Type B pancreatic cell (in vitro differentiated cells): ENCODE results near the gene CELA2B. TPM values are rescaled to one million over a fixed set of nuclear protein-coding genes. Genes with fewer than 3 reads are reported as not detected.
"Not testable (repeated sequence)": the region's sequence is repeated elsewhere in the genome, so short reads cannot be mapped to it uniquely, and the experiment has no call there.

Source experiments
- DNase-seq: peaks from one replicate; pipeline ENCODE4 v3.0.0; 2021; ENCODE audit warnings: mixed read lengths; ENCODE audit not compliant: unreplicated experiment; ENCODE audit errors: extremely low spot score
- H3K27ac Mint-ChIP-seq: 2 replicates; pipeline ENCODE4 v1.8.0; 2021; ENCODE audit warnings: mild to moderate bottlenecking, mixed read lengths
- H3K27me3 Mint-ChIP-seq: 2 replicates; pipeline ENCODE4 v1.8.0; 2021; ENCODE audit warnings: mixed read lengths
- H3K36me3 Mint-ChIP-seq: 2 replicates; pipeline ENCODE4 v1.8.0; 2021; ENCODE audit warnings: mixed read lengths
- H3K4me1 Mint-ChIP-seq: one replicate; pipeline ENCODE4 v1.8.0; 2021; ENCODE audit warnings: mixed read lengths; ENCODE audit not compliant: unreplicated experiment
- H3K4me3 Mint-ChIP-seq: 2 replicates; pipeline ENCODE4 v1.8.0; 2021; ENCODE audit warnings: mild to moderate bottlenecking, mixed read lengths
- H3K9me3 Mint-ChIP-seq: 2 replicates; pipeline ENCODE4 v1.8.0; 2021; ENCODE audit warnings: mixed read lengths
- total RNA-seq: library from RNA; stranded (reverse); gene quantifications from 2 replicates; pipeline ENCODE4 v1.2.1, GENCODE V29; 2021; ENCODE audit warnings: low replicate concordance
- TF ChIP-seq, protein P1 (sequence below): fragments of 200-600 bp; sonication (generic); conservative IDR thresholded peaks from 2 replicates; pipeline ENCODE4 v1.5.0; 2021; ENCODE audit warnings: antibody characterized with exemption, mild to moderate bottlenecking

The CELA2B gene
- total RNA-seq, 1 donor from 2014 or later, result not detected

GRCh38 chr1:15483971-15484370 lies 8.1 kb downstream of the CELA2B start:
- no peak overlapping the region for H3K4me3 Mint-ChIP-seq
- no peaks in the 10 kb centered on the region for H3K4me1 Mint-ChIP-seq
- H3K27ac Mint-ChIP-seq, result no peak overlapping the region
- H3K36me3 Mint-ChIP-seq, result peaks cover 4% of the 10 kb centered on the region
- no peaks in the 10 kb centered on the region for H3K9me3 Mint-ChIP-seq
- DNase-seq, result no peak
- H3K27me3 Mint-ChIP-seq, result no peaks in the 10 kb centered on the region
- TF ChIP-seq, protein P1, sequence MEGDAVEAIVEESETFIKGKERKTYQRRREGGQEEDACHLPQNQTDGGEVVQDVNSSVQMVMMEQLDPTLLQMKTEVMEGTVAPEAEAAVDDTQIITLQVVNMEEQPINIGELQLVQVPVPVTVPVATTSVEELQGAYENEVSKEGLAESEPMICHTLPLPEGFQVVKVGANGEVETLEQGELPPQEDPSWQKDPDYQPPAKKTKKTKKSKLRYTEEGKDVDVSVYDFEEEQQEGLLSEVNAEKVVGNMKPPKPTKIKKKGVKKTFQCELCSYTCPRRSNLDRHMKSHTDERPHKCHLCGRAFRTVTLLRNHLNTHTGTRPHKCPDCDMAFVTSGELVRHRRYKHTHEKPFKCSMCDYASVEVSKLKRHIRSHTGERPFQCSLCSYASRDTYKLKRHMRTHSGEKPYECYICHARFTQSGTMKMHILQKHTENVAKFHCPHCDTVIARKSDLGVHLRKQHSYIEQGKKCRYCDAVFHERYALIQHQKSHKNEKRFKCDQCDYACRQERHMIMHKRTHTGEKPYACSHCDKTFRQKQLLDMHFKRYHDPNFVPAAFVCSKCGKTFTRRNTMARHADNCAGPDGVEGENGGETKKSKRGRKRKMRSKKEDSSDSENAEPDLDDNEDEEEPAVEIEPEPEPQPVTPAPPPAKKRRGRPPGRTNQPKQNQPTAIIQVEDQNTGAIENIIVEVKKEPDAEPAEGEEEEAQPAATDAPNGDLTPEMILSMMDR, result no peak

DNA sequence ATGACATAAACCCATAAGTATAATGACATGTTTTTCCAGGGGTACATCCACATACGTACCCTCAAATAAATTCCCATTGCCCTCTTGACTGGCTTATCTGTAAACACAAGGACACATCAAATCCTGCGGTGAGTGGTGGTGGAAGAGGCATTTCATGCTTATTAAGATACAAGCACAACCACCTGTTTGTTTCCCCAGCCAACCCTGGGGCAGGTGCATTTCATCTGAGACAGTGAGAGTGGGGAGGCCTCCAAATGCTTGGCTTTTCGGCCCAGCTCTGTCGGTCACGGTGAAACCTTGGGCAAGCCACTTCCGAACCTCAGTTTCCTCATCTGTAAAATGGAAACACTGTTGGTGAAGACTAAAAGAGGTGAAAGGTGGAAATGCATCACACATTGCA lies 8.5 kb downstream of the CELA2B start:
- H3K27ac Mint-ChIP-seq, H3K27me3 Mint-ChIP-seq, H3K4me3 Mint-ChIP-seq, H3K9me3 Mint-ChIP-seq, H3K36me3 Mint-ChIP-seq, DNase-seq, H3K4me1 Mint-ChIP-seq: not testable (repeated sequence)

DNA sequence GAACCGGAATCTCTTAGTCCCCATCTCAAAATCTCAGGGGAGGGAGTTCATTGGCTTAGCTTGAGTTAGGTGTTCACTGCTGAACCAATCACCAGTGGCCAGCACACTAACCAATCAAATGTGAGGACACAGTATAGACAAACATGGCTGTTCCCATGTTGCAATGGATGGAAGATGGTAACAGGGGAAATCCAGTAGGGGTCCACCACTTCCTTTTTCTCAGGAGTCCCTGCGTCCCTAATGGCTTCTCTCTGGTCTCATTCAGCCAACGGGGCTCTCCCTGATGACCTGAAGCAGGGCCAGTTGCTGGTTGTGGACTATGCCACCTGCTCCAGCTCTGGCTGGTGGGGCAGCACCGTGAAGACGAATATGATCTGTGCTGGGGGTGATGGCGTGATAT lies 9.7 kb downstream of the CELA2B start:
- H3K27ac Mint-ChIP-seq, result no peak overlapping the region
- DNase-seq, result no peak
- H3K27me3 Mint-ChIP-seq, result no peaks in the 10 kb centered on the region
- H3K4me1 Mint-ChIP-seq, result no peaks in the 10 kb centered on the region
- H3K4me3 Mint-ChIP-seq, result no peak overlapping the region
- no peaks in the 10 kb centered on the region for H3K9me3 Mint-ChIP-seq
- peaks cover 4% of the 10 kb centered on the region for H3K36me3 Mint-ChIP-seq
- TF ChIP-seq, protein P1, result no peak

GRCh38 chr1:15486844-15487610 lies 11.1 kb downstream of the CELA2B start:
- not testable (repeated sequence) for H3K4me1 Mint-ChIP-seq, H3K4me3 Mint-ChIP-seq, H3K36me3 Mint-ChIP-seq, H3K27me3 Mint-ChIP-seq, DNase-seq, H3K27ac Mint-ChIP-seq, H3K9me3 Mint-ChIP-seq

DNA sequence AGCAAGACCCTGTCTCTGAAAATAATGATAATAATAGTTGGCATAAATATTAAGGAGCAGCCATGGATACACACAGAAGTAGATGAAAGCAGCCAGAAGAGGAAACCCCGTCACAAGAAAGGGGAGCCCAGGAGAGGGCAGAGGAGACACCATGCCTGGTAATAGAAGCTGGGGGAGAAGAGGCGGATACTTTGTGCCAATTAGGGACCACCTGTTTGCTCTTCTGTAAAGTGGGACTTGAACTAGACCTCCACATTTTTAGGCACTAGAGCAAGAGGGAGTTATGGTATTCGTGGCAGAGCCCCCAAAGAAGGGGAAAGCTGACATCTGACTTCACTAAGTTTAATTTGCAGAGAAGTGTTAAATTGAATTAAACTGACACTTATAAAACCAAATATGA lies 12.5 kb downstream of the CELA2B start:
- Mint-ChIP-seq H3K27me3 (no peaks in the 10 kb centered on the region), H3K36me3 (peaks cover 8% of the 10 kb centered on the region), H3K9me3 (no peaks in the 10 kb centered on the region), H3K4me3 (no peak overlapping the region), H3K4me1 (no peaks in the 10 kb centered on the region), H3K27ac (no peak overlapping the region)
- TF ChIP-seq, protein P1, result no peak
- DNase-seq, result no peak

DNA sequence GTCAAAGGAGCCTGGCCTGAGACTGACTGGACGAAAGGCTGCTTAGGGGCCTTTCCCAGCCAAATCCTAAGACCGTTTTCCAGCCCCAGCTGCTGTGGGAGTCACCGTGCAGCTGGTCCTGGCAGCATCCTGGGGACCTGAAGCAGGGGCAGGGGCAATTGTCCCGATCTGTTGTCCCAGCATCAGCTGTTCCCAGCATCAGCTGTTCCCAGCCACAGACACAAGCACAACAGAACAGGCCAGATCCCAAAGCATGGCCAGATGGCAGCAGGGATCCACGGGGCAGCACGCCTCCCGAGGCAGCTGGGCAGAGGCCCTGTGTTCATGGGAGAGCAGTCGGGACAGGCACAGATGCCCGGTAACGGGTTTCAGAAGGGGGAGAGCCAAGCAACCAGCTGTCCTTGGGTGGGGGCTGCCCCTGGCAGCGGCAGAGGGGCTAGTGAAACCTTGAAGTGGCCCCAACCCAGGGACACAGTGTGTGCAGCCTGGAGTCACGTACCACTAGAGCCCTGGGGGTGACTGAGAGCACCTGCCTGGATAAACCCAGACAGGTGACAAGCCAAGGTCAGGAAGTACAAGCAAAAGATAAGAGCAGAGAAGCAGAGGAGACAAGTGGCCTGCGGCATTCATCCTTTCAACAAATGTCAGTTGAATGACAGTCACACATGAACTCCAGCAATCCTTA lies 13.3 kb downstream of the CELA2B start:
- no peaks in the 10 kb centered on the region for H3K4me1 Mint-ChIP-seq
- H3K4me3 Mint-ChIP-seq, result no peak overlapping the region
- H3K36me3 Mint-ChIP-seq, result peaks cover 7% of the 10 kb centered on the region
- no peak for DNase-seq
- no peak overlapping the region for H3K27ac Mint-ChIP-seq
- H3K27me3 Mint-ChIP-seq, result no peaks in the 10 kb centered on the region
- H3K9me3 Mint-ChIP-seq, result no peaks in the 10 kb centered on the region
- TF ChIP-seq, protein P1, result no peak

- H3K27me3 Mint-ChIP-seq, H3K27ac Mint-ChIP-seq, H3K9me3 Mint-ChIP-seq, H3K36me3 Mint-ChIP-seq, H3K4me1 Mint-ChIP-seq, DNase-seq, H3K4me3 Mint-ChIP-seq: not testable (repeated sequence)
Observed at GRCh38 chr1:15491010-15491409, 15.1 kb downstream of the CELA2B start.
